Aortic smooth muscle cell (primary cell): ENCODE results near the gene OR2L8. TPM values are rescaled to one million over a fixed set of nuclear protein-coding genes. Genes with fewer than 3 reads are reported as not detected.

ENCODE experiments used
- total RNA-seq: library from RNA; depleted of rRNA; stranded (reverse); fragments of >200 nt; gene quantifications from 2 replicates; pipeline ENCODE4 v1.2.3, GENCODE V29; 2014

OR2L8 gene, protein sequence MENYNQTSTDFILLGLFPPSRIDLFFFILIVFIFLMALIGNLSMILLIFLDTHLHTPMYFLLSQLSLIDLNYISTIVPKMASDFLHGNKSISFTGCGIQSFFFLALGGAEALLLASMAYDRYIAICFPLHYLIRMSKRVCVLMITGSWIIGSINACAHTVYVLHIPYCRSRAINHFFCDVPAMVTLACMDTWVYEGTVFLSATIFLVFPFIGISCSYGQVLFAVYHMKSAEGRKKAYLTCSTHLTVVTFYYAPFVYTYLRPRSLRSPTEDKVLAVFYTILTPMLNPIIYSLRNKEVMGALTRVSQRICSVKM
- not detected in 2 replicates for total RNA-seq

DNA sequence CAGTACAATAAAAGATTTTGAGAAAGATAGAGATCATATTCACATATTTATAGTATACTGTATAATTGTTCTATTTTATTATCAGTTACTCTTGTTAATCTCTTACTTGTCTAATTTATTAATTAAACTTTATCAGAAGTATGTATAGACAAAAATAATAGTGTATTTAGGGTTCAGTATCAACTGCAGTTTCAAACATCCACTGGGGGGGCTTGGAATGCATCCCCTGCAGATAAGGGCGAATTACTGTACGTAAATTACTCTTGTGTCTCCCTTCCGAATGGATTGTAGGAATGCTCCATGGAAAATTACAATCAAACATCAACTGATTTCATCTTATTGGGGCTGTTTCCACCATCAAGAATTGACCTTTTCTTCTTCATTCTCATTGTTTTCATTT, at the start of gene OR2L8:
Gene OR2L8 (plus strand): TSS at position 301 of the 400 bp plus-strand sequence. CDS start 0 bp downstream, at position 301.

DNA sequence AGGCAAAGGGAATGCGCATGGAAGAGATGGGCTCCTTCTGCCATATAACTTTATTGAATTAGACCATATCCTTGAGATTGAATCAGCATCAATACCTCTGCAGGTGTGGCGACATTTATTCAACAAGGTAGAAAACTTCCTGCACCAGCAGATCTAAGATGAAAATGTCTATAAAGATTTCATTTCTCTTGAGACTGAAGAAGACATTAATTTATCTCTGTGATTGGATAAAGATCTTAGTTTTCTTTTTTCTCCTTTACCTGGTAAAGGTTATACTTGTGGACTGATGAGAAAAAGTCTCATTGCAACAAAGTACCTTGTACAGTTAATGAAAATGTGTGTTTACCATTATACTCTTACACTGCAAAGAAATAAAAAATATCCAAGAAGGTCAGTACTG, 28.7 kb upstream of the OR2L8 start, which contains the start of gene OR2T8:
Gene OR2T8 (plus strand): TSS at position 301 of the 400 bp plus-strand sequence. CDS start 766 bp downstream, outside the sequence.

DNA sequence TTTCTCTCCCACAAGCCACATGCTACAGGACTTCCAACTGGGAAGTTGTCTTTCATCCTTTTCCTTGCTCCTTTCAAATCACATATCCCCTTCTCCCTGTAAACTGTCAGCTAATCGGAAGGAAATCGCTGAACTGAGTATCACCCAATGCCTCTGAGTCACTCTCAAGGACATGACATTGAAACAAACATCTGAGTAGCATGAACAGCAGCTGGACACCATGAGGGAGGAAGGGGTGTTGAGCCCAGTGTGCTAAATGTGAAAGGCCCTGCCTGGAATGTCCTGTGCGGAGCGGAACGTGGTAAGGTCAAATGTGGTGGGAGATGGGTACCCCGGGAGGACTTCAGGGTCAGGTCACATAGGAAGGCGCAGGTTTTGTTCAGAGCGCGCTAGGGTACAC, 23.8 kb upstream of the OR2L8 start, which contains the start of gene OR2AJ1:
Gene OR2AJ1 (plus strand): TSS at position 22 of the 400 bp plus-strand sequence. CDS start 8,880 bp downstream, outside the sequence.

DNA sequence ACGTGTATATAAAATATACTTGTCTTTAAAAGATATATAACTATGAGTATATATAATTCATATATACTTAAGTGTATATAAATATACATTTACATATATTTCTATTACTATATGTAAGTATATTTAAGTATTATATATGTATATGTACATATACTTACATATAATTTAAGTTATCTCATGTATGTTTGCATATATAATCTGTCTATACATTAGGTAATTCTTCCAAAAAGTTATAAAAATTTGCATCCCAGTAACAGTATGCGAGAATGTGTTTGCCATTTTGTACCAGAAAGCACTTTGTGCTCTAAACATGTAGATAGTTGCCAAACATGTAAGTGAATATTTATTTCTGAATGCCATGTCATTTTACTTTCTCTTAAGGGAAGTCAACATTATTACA, 16.3 kb downstream of the OR2L8 start, which contains the start of gene OR2AK2:
Gene OR2AK2 (plus strand): TSS at position 301 of the 400 bp plus-strand sequence. CDS start 144 bp downstream, outside the sequence.

Other genes starting within 250 kb of the OR2L8 start
- not detected in 2 replicates for gene OR6F1, start 232.2 kb upstream of the OR2L8 start, total RNA-seq
- gene OR14K1, start 210.2 kb upstream of the OR2L8 start, total RNA-seq: not detected in 2 replicates
- not detected in 2 replicates for gene OR14A2, start 200.7 kb upstream of the OR2L8 start, total RNA-seq
- gene OR1C1, start 188.3 kb upstream of the OR2L8 start, total RNA-seq: not detected in 2 replicates
- not detected in 2 replicates for gene OR14A16, start 124.7 kb upstream of the OR2L8 start, total RNA-seq
- gene OR11L1, start 107.0 kb upstream of the OR2L8 start, total RNA-seq: not detected in 2 replicates
- 0.06 and 0.53 TPM in 2 replicates for gene TRIM58, start 91.7 kb upstream of the OR2L8 start, total RNA-seq
- 0.26 TPM in 1 of 2 replicates, not detected in the other for gene OR2W3, start 53.3 kb upstream of the OR2L8 start, total RNA-seq
- not detected in 2 replicates for gene OR2T8, start 28.6 kb upstream of the OR2L8 start, total RNA-seq
- not detected in 2 replicates for gene OR2AJ1, start 24.0 kb upstream of the OR2L8 start, total RNA-seq
- not detected in 2 replicates for gene OR2AK2, start 16.4 kb downstream of the OR2L8 start, total RNA-seq
- not detected in 2 replicates for gene OR2L5, start 64.8 kb downstream of the OR2L8 start, total RNA-seq
- under 0.01 TPM in 2 replicates for gene OR2L2, start 81.2 kb downstream of the OR2L8 start, total RNA-seq
- gene OR2L3, start 98.0 kb downstream of the OR2L8 start, total RNA-seq: not detected in 2 replicates
- gene OR2L13, start 146.3 kb downstream of the OR2L8 start, total RNA-seq: not detected in 2 replicates
- not detected in 2 replicates for gene OR2M5, start 196.3 kb downstream of the OR2L8 start, total RNA-seq
- not detected in 2 replicates for gene OR2M2, start 226.0 kb downstream of the OR2L8 start, total RNA-seq
- gene OR2M3, start 248.4 kb downstream of the OR2L8 start, total RNA-seq: not detected in 2 replicates